Activated B cell treated with CpG ODN at 0.5 μM for 24 hours (primary cell): Measurements from ENCODE around the gene SRD5A3. TPM values are rescaled to one million over a fixed set of nuclear protein-coding genes. Genes with fewer than 3 reads are reported as not detected.

ENCODE experiments used
- ATAC-seq: fragments of 200-7000 bp; cut with Tn5 transposase; one replicate; pipeline ENCODE4 v1.10.0; 2021; ENCODE audit warnings: low read depth, mild to moderate bottlenecking, moderate library complexity
- CTCF ChIA-PET: fragments of 350-600 bp; sonication (Branson Sonifier 250); formaldehyde crosslinking; loops from one replicate; lab custom pipeline; 2021; ENCODE audit warnings: antibody characterized with exemption; lab: Charles Lee
- POLR2A ChIA-PET: fragments of 350-600 bp; sonication (Branson Sonifier 250); formaldehyde crosslinking; loops from one replicate; lab custom pipeline; 2021; ENCODE audit warnings: antibody characterized with exemption; lab: Charles Lee
- DNase-seq: peaks from one replicate; pipeline ENCODE4 v3.0.0; 2022
- H3K27ac Mint-ChIP-seq: one replicate; pipeline ENCODE4 v1.8.0; 2020; ENCODE audit warnings: mixed read lengths
- H3K27me3 Mint-ChIP-seq: one replicate; pipeline ENCODE4 v1.8.0; 2021; ENCODE audit warnings: mixed read lengths
- H3K36me3 Mint-ChIP-seq: one replicate; pipeline ENCODE4 v1.8.0; 2021; ENCODE audit warnings: low read depth, mixed read lengths
- H3K4me1 Mint-ChIP-seq: one replicate; pipeline ENCODE4 v1.8.0; 2021; ENCODE audit warnings: mixed read lengths
- H3K4me3 Mint-ChIP-seq: one replicate; pipeline ENCODE4 v1.8.0; 2020; ENCODE audit warnings: mild to moderate bottlenecking, mixed read lengths
- H3K9me3 Mint-ChIP-seq: one replicate; pipeline ENCODE4 v1.8.0; 2020; ENCODE audit warnings: mixed read lengths
- intact Hi-C: fragments of 100-400 bp; cut with micrococcal nuclease; formaldehyde crosslinking; loops from one replicate; pipeline ENCODE4 v1.15.1; 2024
- total RNA-seq: library from RNA; stranded (reverse); gene quantifications from 2 replicates; pipeline ENCODE4 v1.2.3, GENCODE V29; 2022
- TF ChIP-seq, protein P1 (sequence below): fragments of 200-600 bp; IDR thresholded peaks from one replicate; pipeline ENCODE4 v1.8.0; 2022; ENCODE audit warnings: antibody characterized with exemption, mild to moderate bottlenecking

SRD5A3 gene
- total RNA-seq, 1 donor from 2014 or later: 5.7 TPM

DNA sequence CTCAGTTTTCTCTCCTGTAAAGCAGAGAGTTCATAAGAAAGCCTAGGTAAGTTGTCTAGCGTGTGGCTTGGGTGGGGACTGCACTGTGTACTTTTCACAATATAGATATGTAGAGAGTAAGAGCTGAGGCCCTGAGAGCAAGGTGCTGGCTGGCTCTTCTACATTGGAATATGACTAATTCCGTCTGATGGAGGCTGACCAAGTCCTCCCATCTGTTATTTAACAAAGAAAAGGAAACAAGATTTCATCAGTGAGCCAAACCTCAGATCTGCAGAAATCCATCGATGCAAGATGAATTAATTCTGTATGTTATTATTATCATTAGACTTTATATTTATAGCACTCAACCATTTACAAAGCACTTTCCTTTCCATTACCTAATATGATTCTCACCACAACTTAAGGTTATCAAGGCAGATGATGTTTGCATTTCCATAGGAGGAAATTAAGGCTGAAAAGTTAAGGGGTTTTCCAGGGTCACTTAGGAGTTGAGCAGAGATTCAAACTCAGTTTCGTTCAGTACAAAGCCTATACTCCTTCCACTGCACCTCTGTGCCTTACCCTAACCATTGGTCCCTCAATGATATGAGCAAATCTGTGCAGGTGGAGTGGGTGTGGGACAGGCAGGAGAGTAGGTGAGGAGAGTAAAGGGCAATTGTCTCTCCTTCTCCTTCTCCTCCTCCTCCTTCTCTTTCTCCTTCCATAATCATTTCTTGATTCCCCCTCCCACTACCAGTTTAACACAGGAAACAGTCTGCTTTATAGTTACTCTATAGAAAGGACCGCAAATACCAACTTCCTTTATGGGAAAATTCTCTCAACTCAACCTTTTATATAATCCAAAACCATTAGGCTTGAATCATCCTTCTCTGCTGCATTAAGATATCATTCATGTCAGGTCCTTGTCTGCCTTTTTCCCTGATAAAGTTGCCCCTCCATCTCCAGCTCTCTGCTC lies 27.6 kb upstream of the SRD5A3 start:
- H3K9me3 Mint-ChIP-seq: peaks cover 2% of the 10 kb centered on the region
- POLR2A ChIA-PET: no interaction called here
- ATAC-seq (no peak), DNase-seq (no peak)
- intact Hi-C loops: no loop called here
- no peaks in the 10 kb centered on the region for H3K4me1 Mint-ChIP-seq
- no peak overlapping the region for H3K27ac Mint-ChIP-seq
- TF ChIP-seq, protein P1, sequence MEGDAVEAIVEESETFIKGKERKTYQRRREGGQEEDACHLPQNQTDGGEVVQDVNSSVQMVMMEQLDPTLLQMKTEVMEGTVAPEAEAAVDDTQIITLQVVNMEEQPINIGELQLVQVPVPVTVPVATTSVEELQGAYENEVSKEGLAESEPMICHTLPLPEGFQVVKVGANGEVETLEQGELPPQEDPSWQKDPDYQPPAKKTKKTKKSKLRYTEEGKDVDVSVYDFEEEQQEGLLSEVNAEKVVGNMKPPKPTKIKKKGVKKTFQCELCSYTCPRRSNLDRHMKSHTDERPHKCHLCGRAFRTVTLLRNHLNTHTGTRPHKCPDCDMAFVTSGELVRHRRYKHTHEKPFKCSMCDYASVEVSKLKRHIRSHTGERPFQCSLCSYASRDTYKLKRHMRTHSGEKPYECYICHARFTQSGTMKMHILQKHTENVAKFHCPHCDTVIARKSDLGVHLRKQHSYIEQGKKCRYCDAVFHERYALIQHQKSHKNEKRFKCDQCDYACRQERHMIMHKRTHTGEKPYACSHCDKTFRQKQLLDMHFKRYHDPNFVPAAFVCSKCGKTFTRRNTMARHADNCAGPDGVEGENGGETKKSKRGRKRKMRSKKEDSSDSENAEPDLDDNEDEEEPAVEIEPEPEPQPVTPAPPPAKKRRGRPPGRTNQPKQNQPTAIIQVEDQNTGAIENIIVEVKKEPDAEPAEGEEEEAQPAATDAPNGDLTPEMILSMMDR: no peak
- CTCF ChIA-PET: no interaction called here
- peaks cover 8% of the 10 kb centered on the region for H3K27me3 Mint-ChIP-seq
- no peaks in the 10 kb centered on the region for H3K36me3 Mint-ChIP-seq
- H3K4me3 Mint-ChIP-seq: no peak overlapping the region

DNA sequence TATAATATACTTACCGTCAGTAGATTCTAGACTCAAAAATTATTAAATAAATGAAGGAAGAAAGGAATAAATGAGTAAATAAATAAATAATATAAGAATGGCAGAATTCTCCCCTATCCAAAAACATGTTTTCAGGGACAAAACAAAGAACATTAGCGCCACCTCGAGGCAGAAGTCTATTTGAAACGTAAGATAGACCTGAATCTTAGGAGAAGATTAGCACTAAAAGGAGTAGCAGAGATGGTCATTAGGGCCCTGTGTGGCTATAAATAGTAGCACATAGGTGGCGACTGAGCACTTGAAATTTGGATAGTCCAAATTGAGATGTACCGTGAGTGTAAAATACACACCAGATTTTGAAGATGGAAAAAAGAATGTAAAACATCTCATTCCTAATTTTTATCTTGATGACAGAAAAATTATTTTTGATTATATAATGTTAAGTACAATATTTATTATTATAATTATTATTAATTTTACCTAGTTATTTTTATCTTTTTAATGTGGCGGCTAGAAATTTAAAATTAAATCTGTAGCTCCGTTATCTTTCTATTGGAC lies 24.3 kb upstream of the SRD5A3 start:
- no peaks in the 10 kb centered on the region for H3K4me1 Mint-ChIP-seq
- POLR2A ChIA-PET: no interaction called here
- no peak overlapping the region for H3K4me3 Mint-ChIP-seq
- no peaks in the 10 kb centered on the region for H3K36me3 Mint-ChIP-seq
- intact Hi-C loops: loop anchor here (10.0 kb wide), 1 partner anchor 997 kb away; no protein-coding TSS in a partner anchor
- no peak overlapping the region for H3K27ac Mint-ChIP-seq
- TF ChIP-seq, protein P1: no peak
- ATAC-seq (no peak), DNase-seq (no peak)
- H3K9me3 Mint-ChIP-seq: peaks cover 2% of the 10 kb centered on the region
- CTCF ChIA-PET: interaction anchor here (1.7 kb wide), 1 partner anchor 9 kb away, joined by 6 read pairs; no protein-coding TSS in a partner anchor
- H3K27me3 Mint-ChIP-seq: peaks cover 10% of the 10 kb centered on the region

DNA sequence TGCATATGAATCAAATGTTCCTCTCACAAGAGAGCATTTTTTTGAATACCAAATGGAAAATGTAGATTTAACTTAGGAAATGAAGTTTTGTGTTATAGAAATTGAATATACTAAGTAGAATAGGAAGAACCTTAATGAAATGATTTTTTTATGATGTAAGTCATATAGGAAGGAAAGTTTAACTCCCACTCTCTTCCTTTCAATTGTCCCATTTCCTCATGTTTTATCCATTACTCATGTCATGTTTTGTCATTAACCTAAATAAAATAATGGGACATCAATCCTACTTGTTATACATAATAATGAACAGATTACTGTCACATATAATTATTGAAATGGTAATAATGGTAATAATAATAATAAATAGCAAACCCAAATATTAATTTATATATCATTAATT lies 22.7 kb upstream of the SRD5A3 start:
- intact Hi-C loops: loop anchor here (10.0 kb wide), 1 partner anchor 999 kb away; no protein-coding TSS in a partner anchor
- no peaks in the 10 kb centered on the region for H3K36me3 Mint-ChIP-seq
- H3K9me3 Mint-ChIP-seq: no peaks in the 10 kb centered on the region
- no peak overlapping the region for H3K27ac Mint-ChIP-seq
- ATAC-seq: no peak
- CTCF ChIA-PET: interaction anchor here (1.4 kb wide), 1 partner anchor 11 kb away, joined by 6 read pairs; no protein-coding TSS in a partner anchor
- POLR2A ChIA-PET: no interaction called here
- TF ChIP-seq, protein P1: no peak
- H3K27me3 Mint-ChIP-seq: peaks cover 7% of the 10 kb centered on the region
- no peaks in the 10 kb centered on the region for H3K4me1 Mint-ChIP-seq
- no peak overlapping the region for H3K4me3 Mint-ChIP-seq
- DNase-seq: no peak

DNA sequence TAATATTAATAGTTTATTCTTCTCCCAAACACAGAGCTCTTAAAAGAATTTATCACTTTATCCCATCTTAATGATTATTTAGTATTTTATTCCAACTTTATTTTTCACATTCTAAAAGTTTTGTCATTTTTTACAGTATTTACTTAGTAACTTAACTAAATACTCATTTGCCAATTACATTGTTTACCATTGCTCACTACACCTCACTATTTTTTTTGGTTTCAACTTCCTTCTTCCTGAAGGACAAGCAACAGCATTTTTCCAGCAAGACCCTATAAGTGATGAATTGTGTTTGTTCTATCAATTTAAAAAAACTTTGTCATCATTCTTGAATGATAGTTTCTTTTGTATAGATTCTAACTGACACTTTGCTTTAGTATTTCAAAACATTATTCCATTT lies 19.4 kb upstream of the SRD5A3 start:
- peaks cover 7% of the 10 kb centered on the region for H3K27me3 Mint-ChIP-seq
- TF ChIP-seq, protein P1: no peak
- ATAC-seq: no peak
- no peaks in the 10 kb centered on the region for H3K36me3 Mint-ChIP-seq
- intact Hi-C loops: loop anchor here (10.0 kb wide), 1 partner anchor 1002 kb away; no protein-coding TSS in a partner anchor
- H3K4me3 Mint-ChIP-seq: no peak overlapping the region
- no peaks in the 10 kb centered on the region for H3K4me1 Mint-ChIP-seq
- ChIA-PET POLR2A (no interaction called here), CTCF (no interaction called here)
- no peak for DNase-seq
- H3K27ac Mint-ChIP-seq: no peak overlapping the region
- H3K9me3 Mint-ChIP-seq: peaks cover 9% of the 10 kb centered on the region

DNA sequence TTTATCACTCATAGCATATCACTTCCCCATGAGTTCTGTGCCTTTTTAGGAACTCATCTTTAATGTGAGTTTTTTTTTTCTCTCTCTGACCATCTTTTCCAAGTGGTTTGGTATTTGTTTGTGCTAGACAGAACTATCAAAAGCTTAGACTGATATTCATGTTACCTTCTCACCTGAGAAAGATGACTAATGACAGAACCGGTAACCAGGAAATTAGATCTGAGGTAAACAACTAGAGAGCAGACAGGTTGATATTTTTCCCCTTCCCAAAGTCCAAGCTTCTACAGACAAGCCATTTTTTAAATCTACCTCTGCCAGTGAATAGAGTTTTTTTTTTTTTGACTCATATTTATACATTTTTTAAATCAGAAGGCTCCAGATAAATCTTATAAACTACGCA lies 17.0 kb upstream of the SRD5A3 start:
- H3K27me3 Mint-ChIP-seq: peaks cover 6% of the 10 kb centered on the region
- intact Hi-C loops: loop anchor here (10.0 kb wide), 1 partner anchor 1004 kb away; no protein-coding TSS in a partner anchor
- no peaks in the 10 kb centered on the region for H3K36me3 Mint-ChIP-seq
- H3K4me1 Mint-ChIP-seq: no peaks in the 10 kb centered on the region
- peaks cover 9% of the 10 kb centered on the region for H3K9me3 Mint-ChIP-seq
- no peak overlapping the region for H3K27ac Mint-ChIP-seq
- TF ChIP-seq, protein P1: no peak
- ChIA-PET CTCF (no interaction called here), POLR2A (no interaction called here)
- DNase-seq (no peak), ATAC-seq (no peak)
- H3K4me3 Mint-ChIP-seq: no peak overlapping the region
